AG08396 (cell line): ENCODE results near the gene MITF.
A peak's percentile ranks its signal among the peaks of the same experiment; 100 is the strongest.

Experiments
- DNase-seq: peaks from one replicate; pipeline ENCODE4 v3.0.0; 2012; ENCODE audit warnings: low spot score, mixed read lengths

The MITF gene

DNA sequence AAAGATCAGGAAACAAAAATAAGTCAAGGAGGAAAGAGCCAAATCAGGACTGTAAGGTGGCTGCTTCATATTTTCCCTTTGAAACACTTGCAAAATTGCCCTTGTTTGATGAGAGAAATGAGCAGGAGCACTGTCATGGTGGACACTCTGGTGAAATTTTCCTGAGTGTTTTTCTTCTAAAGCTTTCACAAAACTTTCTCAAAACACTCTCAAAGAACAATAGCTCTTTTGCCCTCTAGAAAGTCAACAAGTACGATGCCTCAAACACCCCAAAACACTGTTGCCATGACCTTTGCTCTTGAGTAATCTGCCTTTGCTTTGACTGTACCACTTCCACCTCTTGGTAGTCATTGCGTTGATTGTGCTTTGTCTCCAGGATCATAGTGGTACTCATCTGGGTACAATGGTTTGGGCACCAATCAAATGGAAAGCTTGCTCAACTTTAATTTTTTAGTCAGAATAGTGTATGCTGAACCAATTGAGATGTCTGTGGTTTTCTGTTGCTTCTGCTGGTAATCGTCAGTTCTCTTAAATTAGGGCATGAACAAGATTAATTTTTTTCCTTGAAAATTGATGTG lies 13.2 kb upstream of the MITF start:
- DNase-seq = no peak

- no peak for DNase-seq
Measured at GRCh38 chr3:69729147-69729919, 9.9 kb upstream of the MITF start.

- DNase-seq = no peak
Measured at GRCh38 chr3:69731080-69731479, 8.2 kb upstream of the MITF start.

GRCh38 chr3:69735893-69736292 lies 3.4 kb upstream of the MITF start:
- no peak for DNase-seq

DNA sequence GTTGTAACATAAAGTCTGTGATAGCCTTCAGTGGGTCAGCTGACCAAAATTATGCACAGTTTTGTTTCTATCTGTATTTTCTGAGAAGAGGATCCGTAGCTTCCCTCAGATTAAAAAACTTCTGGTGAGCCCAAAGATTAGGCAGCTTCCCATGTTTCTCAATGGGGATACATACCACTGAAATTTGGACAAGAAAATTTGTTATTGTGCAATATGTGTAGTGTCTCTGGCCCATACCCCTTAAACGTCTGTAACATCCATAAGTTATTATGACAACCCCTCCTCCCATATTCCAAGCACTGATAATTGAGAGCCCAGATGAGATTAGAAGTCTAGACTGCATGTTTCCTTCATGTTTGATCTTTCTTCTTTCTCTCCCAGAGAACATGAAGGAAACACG lies 1.9 kb upstream of the MITF start:
- no peak for DNase-seq

DNA sequence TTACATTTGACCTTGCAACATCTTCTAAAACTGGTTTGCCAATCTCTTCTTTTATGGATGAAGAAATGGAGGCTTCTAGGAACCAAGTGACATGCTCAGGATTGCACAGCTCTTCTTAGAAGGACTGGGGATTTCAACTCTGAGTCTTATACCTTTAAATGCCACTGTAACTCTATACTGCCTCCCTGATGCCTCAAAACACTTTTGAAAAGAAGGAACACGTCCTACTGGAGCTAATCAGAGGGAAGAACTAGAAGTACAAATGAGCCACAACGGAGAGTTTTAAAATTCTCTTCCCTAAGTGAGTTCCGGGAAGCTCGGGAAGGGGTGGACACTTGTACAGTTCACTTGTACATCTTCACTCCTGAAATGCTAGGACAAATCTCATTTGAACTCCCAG lies 949 bp upstream of the MITF start:
- DNase-seq = no peak

DNA sequence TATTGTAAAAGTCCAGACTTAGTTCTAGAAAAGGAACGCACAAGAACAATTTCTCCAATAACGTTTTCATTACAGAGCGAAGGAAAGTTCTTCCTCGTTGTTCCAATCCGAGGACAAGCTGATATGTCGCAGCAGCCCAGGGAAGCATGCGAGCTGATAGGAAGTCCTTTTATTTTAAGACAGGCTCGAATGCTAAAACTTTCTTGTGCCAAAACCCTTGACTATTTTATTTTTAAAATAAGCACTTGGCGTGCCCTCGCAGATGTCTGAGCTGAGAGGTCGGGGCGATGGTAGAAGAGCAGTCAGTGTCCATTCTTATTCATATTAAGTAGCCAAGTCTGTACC lies 433 bp upstream of the MITF start:
- no peak for DNase-seq

DNA sequence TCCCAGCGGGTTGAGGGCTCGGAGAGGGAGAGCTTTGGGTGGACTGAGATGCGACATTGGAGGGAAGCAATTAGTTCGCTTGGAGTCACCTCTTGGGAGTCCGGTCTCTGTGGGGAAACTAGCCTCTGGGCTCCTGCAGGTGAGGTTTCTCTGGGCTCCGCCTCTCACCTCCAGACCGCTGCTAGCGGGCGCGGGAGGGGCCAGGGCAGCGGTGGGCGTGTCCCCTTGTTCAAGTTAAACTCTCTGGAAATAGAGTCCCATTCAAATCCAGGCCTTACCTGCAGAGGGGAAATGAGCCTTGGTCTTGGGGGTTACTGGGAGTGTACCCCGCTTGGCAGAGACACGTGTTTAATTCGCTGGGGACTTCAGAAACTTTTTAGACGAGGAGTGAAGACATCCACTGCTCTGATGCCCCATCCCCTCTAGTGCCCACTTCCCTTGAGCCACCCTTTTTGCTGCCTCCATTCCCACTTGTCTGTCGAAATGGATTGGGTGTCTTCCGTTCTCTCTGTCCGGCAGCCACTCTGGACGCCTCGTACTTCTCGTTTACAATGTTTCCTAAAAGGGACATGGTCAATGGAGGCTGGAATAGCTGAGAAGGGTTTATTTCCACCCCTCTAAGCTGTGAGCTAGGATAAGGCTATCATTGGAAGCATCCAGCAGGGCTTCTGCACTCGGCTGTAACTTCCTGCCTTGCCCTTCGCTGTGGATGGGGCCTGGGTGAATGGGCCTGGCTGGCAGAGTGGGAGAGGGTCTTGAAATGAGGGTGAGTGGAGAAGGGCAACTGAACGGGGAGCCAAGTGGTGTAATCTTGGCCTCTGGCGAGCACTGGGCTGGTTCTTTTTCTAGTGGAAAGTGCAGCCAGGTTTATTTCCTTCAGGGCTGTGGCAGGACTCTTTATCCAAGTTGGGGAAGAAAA lies 1.1 kb downstream of the MITF start:
- DNase-seq = peak; percentile 17

- DNase-seq = no peak
Measured at GRCh38 chr3:69741032-69741767, 1.9 kb downstream of the MITF start.

DNA sequence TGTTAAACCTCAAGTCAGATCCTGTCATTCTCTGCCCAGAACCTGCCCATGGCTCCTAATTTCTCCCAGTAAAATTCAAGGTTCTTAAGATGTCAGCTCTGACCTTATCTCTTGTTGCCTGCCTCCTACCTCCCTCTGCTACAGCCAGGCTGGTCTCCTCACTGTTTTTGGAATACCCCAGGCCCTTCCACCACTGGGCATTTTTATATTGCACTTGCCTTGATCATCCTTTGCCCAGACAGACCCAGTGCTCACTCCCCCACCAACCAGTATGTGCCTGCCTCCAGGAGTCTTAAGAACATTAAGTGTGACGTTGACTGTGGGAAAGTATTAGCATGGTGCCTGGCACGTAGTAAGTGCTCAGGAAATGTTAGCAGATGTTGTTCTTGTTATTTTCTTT lies 3.1 kb downstream of the MITF start:
- no peak for DNase-seq

DNA sequence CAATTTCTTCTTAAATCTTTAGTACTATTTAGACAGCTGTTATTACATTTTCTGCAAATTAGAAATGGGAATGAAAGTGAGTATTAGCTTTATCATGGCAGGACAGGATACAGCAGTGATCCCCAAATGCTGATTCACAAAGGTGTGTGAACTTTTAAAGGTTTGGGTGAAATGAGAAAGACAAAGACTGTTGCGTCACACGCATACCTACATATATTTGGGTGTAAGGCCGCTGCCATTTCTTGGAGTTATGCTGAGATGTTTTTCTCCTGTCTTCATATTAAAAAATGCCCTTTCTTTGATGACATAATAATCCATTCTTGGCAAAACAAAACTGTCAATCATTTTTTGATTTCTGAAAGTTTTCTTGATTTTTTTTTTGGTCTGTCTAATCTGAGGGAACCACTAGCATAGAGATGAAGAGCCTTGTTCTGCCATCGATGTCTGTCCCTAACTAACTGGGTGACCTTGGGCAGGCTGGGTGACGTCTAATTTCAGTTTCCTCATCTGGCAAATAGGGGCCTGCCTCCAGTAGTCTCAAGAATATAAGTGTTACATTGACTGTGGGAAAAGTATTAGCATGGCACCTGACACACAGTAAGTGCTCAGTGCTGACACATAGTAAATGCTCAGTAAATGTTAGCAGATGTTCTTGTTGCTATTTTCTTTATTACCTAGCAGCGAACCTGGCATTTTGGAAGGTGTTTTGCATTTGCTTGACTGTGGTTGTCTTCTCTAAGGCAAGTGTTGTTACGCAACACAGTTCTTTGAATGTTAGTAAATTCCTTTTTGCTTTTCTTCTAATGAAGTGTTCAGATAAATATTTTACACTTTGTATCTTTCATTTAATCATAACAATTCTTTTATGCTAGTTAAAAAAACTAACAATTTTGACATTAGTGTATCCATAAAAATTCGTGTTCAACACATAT lies 5.0 kb downstream of the MITF start:
- no peak for DNase-seq

DNA sequence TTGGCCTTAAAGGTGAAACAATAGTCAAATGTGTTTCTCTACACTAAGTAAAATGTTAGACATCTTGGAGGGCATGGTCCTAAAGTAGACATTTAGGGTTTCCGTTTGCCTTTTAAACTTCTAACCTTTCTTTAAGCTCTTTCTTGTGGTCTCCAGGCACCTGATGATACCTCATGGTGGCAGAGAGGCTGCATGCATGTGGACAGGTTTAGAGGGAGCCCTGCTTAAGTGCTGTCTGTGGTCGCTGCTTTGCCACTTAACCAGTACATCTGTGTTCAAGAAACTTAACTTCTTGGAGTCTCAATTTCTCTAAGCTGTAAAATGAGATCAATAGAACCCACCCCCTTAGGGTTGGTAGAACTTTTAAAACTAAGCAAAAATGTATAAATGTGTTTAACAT lies 6.2 kb downstream of the MITF start:
- no peak for DNase-seq

- DNase-seq = peak; percentile 34
Measured at GRCh38 chr3:69746119-69746518, 6.9 kb downstream of the MITF start.

- DNase-seq = no peak
Measured at GRCh38 chr3:69747511-69748258, 8.4 kb downstream of the MITF start.

GRCh38 chr3:69748503-69748902 lies 9.2 kb downstream of the MITF start:
- DNase-seq = no peak

- DNase-seq = no peak
Measured at GRCh38 chr3:69749461-69749860, 10.2 kb downstream of the MITF start.

- DNase-seq = no peak
Measured at GRCh38 chr3:69750549-69750948, 11.3 kb downstream of the MITF start.

GRCh38 chr3:69751074-69751476 lies 11.8 kb downstream of the MITF start:
- DNase-seq = no peak

GRCh38 chr3:69752241-69752640 lies 13.0 kb downstream of the MITF start:
- DNase-seq = no peak

- no peak for DNase-seq
Measured at GRCh38 chr3:69753179-69753775, 14.0 kb downstream of the MITF start.
